Measurements from ENCODE around the gene SAG.

The SAG gene

GRCh38 chr2:233270366-233270765, 37.2 kb upstream of the SAG start:
- Histone ChIP-seq H3K79me2 (ENCODE audit: control insufficient read depth, insufficient read depth, low read length) (no peaks in the 10 kb centered on the region), H2BK15ac (replicated peaks; ENCODE audit: low read depth) (no peak overlapping the region), H3K23ac (ENCODE audit: low read length) (no peak overlapping the region), H3K36me3 (ENCODE audit: control insufficient read depth, insufficient read depth, low read length) (peaks cover 18% of the 10 kb centered on the region), H3K27me3 (ENCODE audit: insufficient read depth, low read length, poor library complexity) (no peaks in the 10 kb centered on the region), H3K4me1 (ENCODE audit: control insufficient read depth, low read depth, low read length) (no peaks in the 10 kb centered on the region), H2AK5ac (ENCODE audit: low read length) (no peak overlapping the region), H3K56ac (ENCODE audit: low read length) (no peak overlapping the region), H4K5ac (ENCODE audit: low read length) (no peak overlapping the region), H3K9ac (ENCODE audit: low read length) (no peak overlapping the region), H3K27ac (ENCODE audit: low read depth, low read length) (no peak overlapping the region), H3K4me3 (ENCODE audit: low read length) (no peak overlapping the region), H3K4ac (ENCODE audit: low read depth, low read length) (no peak overlapping the region), H3K18ac (ENCODE audit: low read length) (no peak overlapping the region), H3K79me1 (ENCODE audit: low read length) (no peaks in the 10 kb centered on the region), H4K8ac (ENCODE audit: low read depth, low read length) (no peak overlapping the region), H3K4me2 (ENCODE audit: low read length) (no peak overlapping the region), H2BK5ac (ENCODE audit: low read length) (no peak overlapping the region), H2BK120ac (ENCODE audit: low read depth, low read length) (no peak overlapping the region)
- no CpG with 5 or more reads among the region's 5 CpGs for WGBS (ENCODE audit: extremely low coverage, insufficient coverage, low lambda C conversion rate)
- DNase-seq: no peak

DNA sequence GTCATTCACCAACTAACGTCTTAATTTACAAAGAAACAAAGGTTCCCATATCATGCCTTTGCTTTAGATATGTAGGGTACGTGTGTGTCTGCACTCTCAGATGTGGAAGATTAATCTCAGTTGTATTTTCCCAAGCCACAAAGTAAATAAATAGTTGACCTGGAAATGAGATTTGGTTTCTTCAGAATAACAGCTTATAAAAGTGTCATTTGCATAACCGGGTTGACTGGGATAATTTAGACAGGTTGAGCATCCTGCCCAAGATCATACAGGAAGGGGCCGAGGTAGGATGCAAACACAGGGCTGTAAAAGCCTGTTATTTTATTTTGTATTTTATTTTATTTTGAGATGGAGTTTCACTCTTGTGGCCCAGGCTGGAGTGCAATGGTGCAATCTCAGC, 36.7 kb upstream of the SAG start:
- Histone ChIP-seq H3K4me1 (ENCODE audit: control insufficient read depth, low read depth, low read length) (no peaks in the 10 kb centered on the region), H3K18ac (ENCODE audit: low read length) (no peak overlapping the region), H2BK120ac (ENCODE audit: low read depth, low read length) (no peak overlapping the region), H2BK5ac (ENCODE audit: low read length) (no peak overlapping the region), H3K36me3 (ENCODE audit: control insufficient read depth, insufficient read depth, low read length) (peaks cover 16% of the 10 kb centered on the region), H3K23ac (ENCODE audit: low read length) (no peak overlapping the region), H3K27me3 (ENCODE audit: insufficient read depth, low read length, poor library complexity) (no peaks in the 10 kb centered on the region), H3K4me3 (ENCODE audit: low read length) (no peak overlapping the region), H2AK5ac (ENCODE audit: low read length) (no peak overlapping the region), H3K79me2 (ENCODE audit: control insufficient read depth, insufficient read depth, low read length) (no peaks in the 10 kb centered on the region), H3K56ac (ENCODE audit: low read length) (no peak overlapping the region), H3K79me1 (ENCODE audit: low read length) (no peaks in the 10 kb centered on the region), H4K8ac (ENCODE audit: low read depth, low read length) (no peak overlapping the region), H2BK15ac (replicated peaks; ENCODE audit: low read depth) (no peak overlapping the region), H3K9ac (ENCODE audit: low read length) (no peak overlapping the region), H3K4me2 (ENCODE audit: low read length) (no peak overlapping the region), H4K5ac (ENCODE audit: low read length) (no peak overlapping the region), H3K27ac (ENCODE audit: low read depth, low read length) (no peak overlapping the region), H3K4ac (ENCODE audit: low read depth, low read length) (no peak overlapping the region)
- no CpG with 5 or more reads among the region's 4 CpGs for WGBS (ENCODE audit: extremely low coverage, insufficient coverage, low lambda C conversion rate)
- no peak for DNase-seq

DNA sequence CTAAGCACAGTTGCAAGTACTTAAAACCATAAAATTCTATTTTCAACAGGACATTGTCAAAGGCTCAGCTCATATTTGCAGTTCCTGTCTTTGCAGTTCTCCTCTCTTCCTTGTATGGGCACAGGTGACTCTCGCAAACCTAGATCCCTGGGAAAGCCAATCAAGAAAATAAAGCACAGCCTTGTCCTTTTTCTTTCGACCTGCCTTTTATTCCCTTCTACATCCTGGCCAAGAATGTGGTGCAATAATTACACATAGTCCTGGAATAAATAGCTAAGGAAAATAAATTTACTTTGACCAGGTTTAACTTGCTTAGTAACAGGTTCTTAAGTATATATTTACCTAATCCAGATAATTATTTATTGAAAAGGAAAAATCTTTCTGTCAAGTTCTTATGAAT, 35.9 kb upstream of the SAG start:
- Histone ChIP-seq H3K56ac (ENCODE audit: low read length) (no peak overlapping the region), H3K79me1 (ENCODE audit: low read length) (no peaks in the 10 kb centered on the region), H3K18ac (ENCODE audit: low read length) (no peak overlapping the region), H3K4me2 (ENCODE audit: low read length) (no peak overlapping the region), H4K8ac (ENCODE audit: low read depth, low read length) (no peak overlapping the region), H3K79me2 (ENCODE audit: control insufficient read depth, insufficient read depth, low read length) (no peaks in the 10 kb centered on the region), H2AK5ac (ENCODE audit: low read length) (no peak overlapping the region), H3K4ac (ENCODE audit: low read depth, low read length) (no peak overlapping the region), H3K23ac (ENCODE audit: low read length) (no peak overlapping the region), H3K4me3 (ENCODE audit: low read length) (no peak overlapping the region), H3K36me3 (ENCODE audit: control insufficient read depth, insufficient read depth, low read length) (peaks cover 16% of the 10 kb centered on the region), H2BK120ac (ENCODE audit: low read depth, low read length) (no peak overlapping the region), H3K27ac (ENCODE audit: low read depth, low read length) (no peak overlapping the region), H2BK15ac (replicated peaks; ENCODE audit: low read depth) (no peak overlapping the region), H3K9ac (ENCODE audit: low read length) (no peak overlapping the region), H3K27me3 (ENCODE audit: insufficient read depth, low read length, poor library complexity) (no peaks in the 10 kb centered on the region), H2BK5ac (ENCODE audit: low read length) (no peak overlapping the region), H4K5ac (ENCODE audit: low read length) (no peak overlapping the region), H3K4me1 (ENCODE audit: control insufficient read depth, low read depth, low read length) (no peaks in the 10 kb centered on the region)
- no peak for DNase-seq
- WGBS (ENCODE audit: extremely low coverage, insufficient coverage, low lambda C conversion rate): no CpG with 5 or more reads among the region's 2 CpGs

GRCh38 chr2:233273120-233273519, 34.5 kb upstream of the SAG start:
- Histone ChIP-seq H2BK15ac (replicated peaks; ENCODE audit: low read depth) (no peak overlapping the region), H3K4me1 (ENCODE audit: control insufficient read depth, low read depth, low read length) (no peaks in the 10 kb centered on the region), H3K23ac (ENCODE audit: low read length) (no peak overlapping the region), H3K56ac (ENCODE audit: low read length) (no peak overlapping the region), H3K4me2 (ENCODE audit: low read length) (no peak overlapping the region), H3K27ac (ENCODE audit: low read depth, low read length) (no peak overlapping the region), H4K5ac (ENCODE audit: low read length) (no peak overlapping the region), H3K79me1 (ENCODE audit: low read length) (no peaks in the 10 kb centered on the region), H2AK5ac (ENCODE audit: low read length) (no peak overlapping the region), H3K79me2 (ENCODE audit: control insufficient read depth, insufficient read depth, low read length) (no peaks in the 10 kb centered on the region), H4K8ac (ENCODE audit: low read depth, low read length) (no peak overlapping the region), H2BK120ac (ENCODE audit: low read depth, low read length) (no peak overlapping the region), H3K36me3 (ENCODE audit: control insufficient read depth, insufficient read depth, low read length) (peaks cover 14% of the 10 kb centered on the region), H2BK5ac (ENCODE audit: low read length) (no peak overlapping the region), H3K18ac (ENCODE audit: low read length) (no peak overlapping the region), H3K4ac (ENCODE audit: low read depth, low read length) (no peak overlapping the region), H3K4me3 (ENCODE audit: low read length) (no peak overlapping the region), H3K9ac (ENCODE audit: low read length) (no peak overlapping the region), H3K27me3 (ENCODE audit: insufficient read depth, low read length, poor library complexity) (no peaks in the 10 kb centered on the region)
- no peak for DNase-seq
- WGBS (ENCODE audit: extremely low coverage, insufficient coverage, low lambda C conversion rate): no CpG with 5 or more reads among the region's 6 CpGs

- Histone ChIP-seq H4K5ac (ENCODE audit: low read length) (no peak overlapping the region), H3K18ac (ENCODE audit: low read length) (no peak overlapping the region), H2BK5ac (ENCODE audit: low read length) (no peak overlapping the region), H3K79me2 (ENCODE audit: control insufficient read depth, insufficient read depth, low read length) (no peaks in the 10 kb centered on the region), H3K27ac (ENCODE audit: low read depth, low read length) (no peak overlapping the region), H3K4me2 (ENCODE audit: low read length) (no peak overlapping the region), H2BK120ac (ENCODE audit: low read depth, low read length) (no peak overlapping the region), H4K8ac (ENCODE audit: low read depth, low read length) (no peak overlapping the region), H3K23ac (ENCODE audit: low read length) (no peak overlapping the region), H3K79me1 (ENCODE audit: low read length) (no peaks in the 10 kb centered on the region), H2BK15ac (replicated peaks; ENCODE audit: low read depth) (no peak overlapping the region), H3K56ac (ENCODE audit: low read length) (no peak overlapping the region), H3K4me3 (ENCODE audit: low read length) (no peak overlapping the region), H3K9ac (ENCODE audit: low read length) (no peak overlapping the region), H3K4ac (ENCODE audit: low read depth, low read length) (no peak overlapping the region), H3K4me1 (ENCODE audit: control insufficient read depth, low read depth, low read length) (no peaks in the 10 kb centered on the region), H3K27me3 (ENCODE audit: insufficient read depth, low read length, poor library complexity) (no peaks in the 10 kb centered on the region), H3K36me3 (ENCODE audit: control insufficient read depth, insufficient read depth, low read length) (peaks cover 14% of the 10 kb centered on the region), H2AK5ac (ENCODE audit: low read length) (no peak overlapping the region)
- WGBS (ENCODE audit: extremely low coverage, insufficient coverage, low lambda C conversion rate): no CpG with 5 or more reads among the region's 4 CpGs
- no peak for DNase-seq
Observed at GRCh38 chr2:233275223-233275622, 32.4 kb upstream of the SAG start.

GRCh38 chr2:233278921-233279320, 28.7 kb upstream of the SAG start:
- Histone ChIP-seq H4K8ac (ENCODE audit: low read depth, low read length) (no peak overlapping the region), H3K56ac (ENCODE audit: low read length) (no peak overlapping the region), H3K27me3 (ENCODE audit: insufficient read depth, low read length, poor library complexity) (no peaks in the 10 kb centered on the region), H3K4me3 (ENCODE audit: low read length) (no peak overlapping the region), H3K79me1 (ENCODE audit: low read length) (no peaks in the 10 kb centered on the region), H3K4me1 (ENCODE audit: control insufficient read depth, low read depth, low read length) (no peaks in the 10 kb centered on the region), H2AK5ac (ENCODE audit: low read length) (no peak overlapping the region), H2BK15ac (replicated peaks; ENCODE audit: low read depth) (no peak overlapping the region), H3K18ac (ENCODE audit: low read length) (no peak overlapping the region), H3K23ac (ENCODE audit: low read length) (no peak overlapping the region), H2BK5ac (ENCODE audit: low read length) (no peak overlapping the region), H3K4me2 (ENCODE audit: low read length) (no peak overlapping the region), H3K9ac (ENCODE audit: low read length) (no peak overlapping the region), H3K27ac (ENCODE audit: low read depth, low read length) (no peak overlapping the region), H3K4ac (ENCODE audit: low read depth, low read length) (no peak overlapping the region), H2BK120ac (ENCODE audit: low read depth, low read length) (no peak overlapping the region), H4K5ac (ENCODE audit: low read length) (no peak overlapping the region), H3K79me2 (ENCODE audit: control insufficient read depth, insufficient read depth, low read length) (no peaks in the 10 kb centered on the region), H3K36me3 (ENCODE audit: control insufficient read depth, insufficient read depth, low read length) (peaks cover 11% of the 10 kb centered on the region)
- DNase-seq: no peak
- no CpG with 5 or more reads among the region's 2 CpGs for WGBS (ENCODE audit: extremely low coverage, insufficient coverage, low lambda C conversion rate)
